DMS 273 (cell line): Measurements from ENCODE around the gene RASD2.
A peak's percentile ranks its signal among the peaks of the same experiment; 100 is the strongest.
"Not testable (repeated sequence)": the region's sequence is repeated elsewhere in the genome, so short reads cannot be mapped to it uniquely, and the experiment has no call there.

Source experiments
- DNase-seq: peaks from one replicate; lab custom pipeline; 2025; ENCODE audit not compliant: unreplicated experiment; lab: John Stamatoyannopoulos, UW

Gene RASD2

DNA sequence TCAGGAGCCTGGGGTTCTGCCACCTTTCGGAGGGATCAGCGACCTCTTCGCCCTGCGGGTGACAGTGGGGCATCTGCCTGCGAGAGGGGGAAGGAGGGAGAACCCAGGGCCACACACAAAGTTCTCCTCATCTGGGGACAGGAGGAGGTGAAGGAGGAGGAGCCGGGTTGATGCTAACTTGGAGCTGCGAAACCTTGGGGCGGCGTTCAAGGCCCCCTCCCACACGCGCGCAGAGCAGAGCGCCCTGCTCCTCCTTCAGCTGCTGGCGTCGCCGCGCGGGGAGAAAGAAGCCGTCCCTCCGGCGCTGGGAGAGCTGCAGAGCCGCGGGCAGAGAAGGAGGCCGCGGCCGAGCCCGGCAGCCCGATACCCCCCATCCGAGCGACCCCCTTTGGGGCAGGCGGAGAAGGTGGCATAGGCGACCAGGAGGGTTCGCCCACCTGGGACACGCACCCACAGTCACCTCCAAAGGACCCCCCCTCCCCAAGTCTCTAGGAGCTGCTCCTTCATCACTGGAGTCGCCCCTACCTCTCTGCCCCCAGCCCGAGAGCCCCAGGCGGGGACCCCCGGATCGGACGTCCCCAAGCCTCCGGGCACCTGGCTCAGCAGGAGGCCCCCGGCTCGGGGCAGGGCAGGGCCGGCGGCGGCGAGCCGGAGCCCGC, at the start of gene RASD2:
RASD2 (plus strand) TSS at position 237 of the 659 bp plus-strand sequence. CDS start 5,979 bp downstream, outside the sequence.
- peak; percentile 58 for DNase-seq

DNA sequence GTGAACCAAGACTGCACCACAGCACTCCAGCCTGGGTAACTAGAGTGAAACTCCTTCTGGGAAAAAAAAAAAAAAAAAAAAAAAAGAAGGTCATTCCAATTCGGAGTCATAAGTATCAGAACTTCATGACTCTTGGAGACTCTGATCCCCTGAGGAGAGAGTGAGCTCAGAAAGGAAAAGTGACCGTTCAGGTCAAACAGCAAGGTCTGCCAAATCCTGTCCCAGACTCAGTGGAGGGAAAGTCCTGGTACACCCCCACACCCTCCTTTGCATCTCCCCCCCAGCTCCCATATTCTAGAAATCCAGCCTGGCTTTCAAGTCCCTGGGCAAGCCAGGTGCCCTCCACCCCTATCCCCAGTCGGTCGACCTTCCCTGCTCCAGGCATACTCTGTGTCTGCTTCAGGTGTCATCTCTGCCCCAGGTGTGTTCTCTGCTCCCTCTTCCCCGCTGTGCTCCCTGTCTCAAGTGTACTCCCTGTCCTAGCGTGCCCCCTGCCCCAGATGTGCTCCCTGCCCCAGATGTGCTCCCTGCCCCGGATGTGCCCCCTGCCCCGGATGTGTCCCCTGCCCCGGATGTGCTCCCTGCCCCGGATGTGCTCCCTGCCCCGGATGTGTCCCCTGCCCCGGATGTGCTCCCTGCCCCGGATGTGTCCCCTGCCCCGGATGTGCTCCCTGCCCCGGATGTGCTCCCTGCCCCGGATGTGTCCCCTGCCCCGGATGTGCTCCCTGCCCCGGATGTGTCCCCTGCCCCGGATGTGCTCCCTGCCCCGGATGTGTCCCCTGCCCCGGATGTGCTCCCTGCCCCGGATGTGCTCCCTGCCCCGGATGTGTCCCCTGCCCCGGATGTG, 49.3 kb upstream of the RASD2 start:
- DNase-seq, result not testable (repeated sequence)

DNA sequence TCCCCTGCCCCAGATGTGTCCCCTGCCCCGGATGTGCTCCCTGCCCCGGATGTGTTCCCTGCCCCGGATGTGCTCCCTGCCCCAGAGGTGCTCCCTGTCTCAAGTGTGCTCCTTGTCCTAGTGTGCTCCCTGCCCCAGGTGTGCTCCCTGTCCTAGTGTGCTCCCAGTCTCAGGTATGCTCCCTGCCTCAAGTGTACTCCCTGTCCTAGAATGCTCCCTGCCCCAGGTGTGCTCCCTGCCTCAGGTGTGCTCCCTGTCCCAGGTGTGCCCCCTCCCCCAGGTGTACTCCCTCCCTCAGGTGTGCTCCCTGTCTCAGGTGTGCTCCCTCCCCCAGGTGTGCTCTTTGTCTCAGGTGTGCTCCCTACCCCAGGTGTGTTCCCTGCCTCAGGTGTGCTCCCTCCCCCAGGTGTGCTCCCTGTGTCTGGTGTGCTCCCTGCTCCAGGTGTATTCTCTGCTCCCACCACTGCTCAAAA, 48.7 kb upstream of the RASD2 start:
- DNase-seq, result no peak

DNA sequence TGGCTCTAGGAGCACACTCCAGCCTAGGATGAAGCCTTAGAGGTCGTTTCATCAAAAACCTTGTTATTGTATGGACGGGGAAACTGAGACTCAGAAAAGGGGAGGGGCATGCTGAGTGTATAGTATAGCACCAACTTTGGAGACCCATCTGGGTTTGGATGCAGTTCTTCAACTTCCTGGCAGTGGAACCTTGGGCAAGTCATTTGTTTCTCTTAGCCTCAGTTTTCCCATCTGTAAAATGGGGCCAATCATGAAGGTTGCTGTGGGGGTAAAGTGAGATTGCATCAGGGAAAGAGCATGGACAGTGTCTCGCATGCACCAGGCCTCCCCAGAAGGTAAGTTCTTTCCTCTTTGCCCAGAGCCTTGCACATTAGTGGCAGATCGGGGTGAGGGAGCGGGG, 47.6 kb upstream of the RASD2 start:
- no peak for DNase-seq

DNA sequence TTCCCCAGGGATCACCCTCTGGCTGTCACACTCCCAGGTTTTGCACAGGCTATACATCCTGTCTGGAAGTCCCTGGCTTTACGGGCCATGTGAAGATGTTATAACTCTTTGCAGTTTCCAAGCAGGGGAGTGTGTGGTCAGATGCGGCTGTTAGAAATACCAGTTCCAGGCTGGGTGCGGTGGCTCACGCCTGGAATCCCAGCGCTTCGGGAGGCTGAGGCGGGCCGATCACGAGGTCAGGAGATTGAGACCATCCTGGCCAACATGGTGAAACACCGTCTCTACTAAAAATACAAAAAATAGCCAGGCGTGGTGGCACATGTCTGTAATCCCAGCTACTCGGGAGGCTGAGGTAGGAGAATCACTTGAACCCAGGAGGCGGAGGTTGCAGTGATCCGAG, 44.9 kb upstream of the RASD2 start:
- DNase-seq, result not testable (repeated sequence)

- no peak for DNase-seq
These were observed 43.8 kb upstream of the RASD2 start for GRCh38 chr22:35496768-35497312.

- peak; percentile 42 for DNase-seq
These were observed 42.4 kb upstream of the RASD2 start for GRCh38 chr22:35498026-35498800.

GRCh38 chr22:35502836-35503235, 37.8 kb upstream of the RASD2 start:
- DNase-seq, result no peak

- DNase-seq, result no peak
These were observed 35.0 kb upstream of the RASD2 start for GRCh38 chr22:35505399-35506258.

DNA sequence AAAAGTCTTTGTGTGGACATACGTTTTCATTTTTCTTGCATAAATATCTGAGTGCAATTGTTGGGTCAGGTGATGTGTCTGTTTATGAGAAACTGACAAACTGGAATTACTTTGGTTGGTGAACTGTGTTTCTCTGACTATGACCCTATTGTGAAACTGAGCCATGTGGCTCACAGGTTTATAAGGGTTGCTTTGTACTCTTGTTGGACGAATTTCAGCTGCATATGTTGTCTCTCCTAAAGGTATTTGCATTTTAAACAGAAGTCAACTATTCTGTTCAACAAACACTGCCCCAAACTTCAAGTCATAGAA, 34.4 kb upstream of the RASD2 start:
- DNase-seq, result no peak

GRCh38 chr22:35507851-35508250, 32.8 kb upstream of the RASD2 start:
- DNase-seq, result not testable (repeated sequence)

GRCh38 chr22:35509451-35509850, 31.2 kb upstream of the RASD2 start:
- no peak for DNase-seq

DNA sequence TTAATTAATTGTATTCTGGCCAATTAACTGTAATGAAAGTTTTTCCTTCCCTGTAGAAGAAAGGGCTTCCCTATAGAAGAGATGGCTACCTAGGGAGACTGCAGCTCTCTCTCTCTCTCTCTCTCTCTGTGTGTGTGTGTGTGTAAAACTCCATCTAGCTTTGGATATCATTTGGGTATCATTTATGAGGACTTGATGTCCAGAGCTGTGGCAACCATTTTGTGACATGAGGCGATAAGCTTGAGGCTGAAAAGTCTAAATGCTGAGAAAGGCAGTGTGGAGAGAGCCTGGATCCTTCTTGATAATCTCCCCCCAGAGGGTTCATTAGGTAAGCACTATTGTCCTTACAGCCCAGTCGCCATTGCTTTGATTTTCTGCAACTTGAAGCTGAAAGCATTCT, 30.7 kb upstream of the RASD2 start:
- DNase-seq, result no peak

DNA sequence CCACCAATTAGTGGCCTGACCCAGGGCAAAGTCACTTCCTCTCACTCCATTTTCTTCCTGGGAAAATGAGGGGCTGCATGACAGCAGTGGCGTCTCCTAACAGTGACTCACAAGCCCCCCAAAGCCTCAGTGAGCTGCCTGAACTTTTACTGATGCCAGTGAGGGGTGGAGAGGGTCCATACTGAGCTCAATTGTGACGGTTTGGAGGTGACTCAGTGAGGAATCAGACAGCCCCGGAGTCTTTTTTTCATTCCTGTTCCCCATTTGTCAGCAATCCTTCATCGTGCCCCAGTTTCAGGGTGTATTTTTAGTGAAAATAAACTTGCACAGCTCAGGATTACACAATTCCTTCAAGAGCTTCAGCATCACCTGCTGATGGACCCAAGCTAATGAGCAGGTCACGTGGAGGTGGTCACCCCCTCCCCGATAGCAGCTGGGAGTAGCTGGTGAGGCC, 30.1 kb upstream of the RASD2 start:
- no peak for DNase-seq

DNA sequence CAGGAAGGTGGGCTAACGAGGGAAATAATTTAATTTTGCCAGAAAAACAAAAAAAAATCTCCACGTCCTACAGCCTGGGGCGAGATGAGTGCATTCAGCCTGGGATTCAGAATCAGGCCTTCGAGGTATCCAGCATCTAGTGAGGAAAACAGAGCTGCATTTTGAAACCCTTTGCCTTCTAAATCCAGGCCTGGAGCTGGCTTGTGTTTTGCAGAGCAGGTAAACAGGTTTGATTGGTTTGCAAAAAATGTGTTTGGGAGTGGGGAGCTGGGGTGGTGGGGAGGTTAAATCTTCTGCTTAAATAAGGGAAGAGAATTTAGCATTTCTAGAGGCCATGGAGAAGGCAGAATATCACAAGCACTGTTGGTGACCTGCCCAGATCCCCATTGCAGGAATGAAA, 29.7 kb upstream of the RASD2 start:
- no peak for DNase-seq

- no peak for DNase-seq
These were observed 26.3 kb upstream of the RASD2 start for GRCh38 chr22:35514366-35514765.

- not testable (repeated sequence) for DNase-seq
These were observed 24.7 kb upstream of the RASD2 start for GRCh38 chr22:35515952-35516351.

- no peak for DNase-seq
These were observed 23.9 kb upstream of the RASD2 start for GRCh38 chr22:35516723-35517122.

GRCh38 chr22:35517207-35517606, 23.4 kb upstream of the RASD2 start:
- no peak for DNase-seq

DNA sequence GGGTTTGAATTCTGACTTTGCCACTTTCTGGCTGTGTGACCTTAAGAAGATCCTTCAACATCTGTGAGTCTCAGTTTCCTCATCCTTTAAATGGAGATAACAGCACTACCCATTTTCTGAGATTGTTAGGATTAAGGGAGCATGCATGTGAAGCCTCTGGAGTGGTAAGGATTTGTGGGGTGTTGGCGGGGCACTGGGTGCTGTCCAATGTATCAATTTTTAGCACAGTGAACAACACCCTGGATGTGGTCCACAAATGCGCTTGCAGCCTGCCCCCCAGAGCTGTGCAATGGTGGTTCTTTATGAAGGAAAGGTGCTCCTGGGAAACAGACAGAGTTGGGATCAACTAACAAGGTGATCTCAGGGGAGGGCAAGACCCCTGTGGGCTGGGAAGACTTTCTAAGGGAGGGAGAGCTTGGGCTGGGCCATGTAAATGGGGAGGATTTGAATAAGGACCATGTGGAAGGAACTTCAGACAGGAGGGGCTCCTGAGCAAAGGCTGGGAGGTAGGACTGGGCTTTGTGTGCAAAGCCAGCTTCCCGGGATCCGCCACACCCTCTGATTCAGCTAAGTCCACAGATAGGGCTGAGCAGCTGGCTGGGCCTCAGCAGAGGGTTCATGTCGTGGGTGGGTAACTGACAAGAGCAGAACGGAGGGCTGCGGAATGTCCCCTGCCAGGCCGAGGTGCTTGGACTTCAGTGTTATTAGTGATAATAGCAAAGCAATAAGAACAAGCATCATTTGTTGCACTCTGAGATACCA, 22.7 kb upstream of the RASD2 start:
- DNase-seq, result no peak
